HCT116 (cell line): ENCODE measurements around the gene C17orf114.

ENCODE experiments used
- CTCF ChIP-seq, 3 experiments: fragments of 200-600 bp in 1 of 3; sonication (generic) in 1 of 3; IDR thresholded peaks in 2 of 3; conservative IDR thresholded peaks in 1 of 3; 2 replicates each; pipeline ENCODE4 v1.5.1; 2012 to 2017; ENCODE audit warnings: low read depth in 2 of 3, low read length in 2 of 3, antibody characterized with exemption in 1 of 3, borderline replicate concordance in 1 of 3, control low read depth in 1 of 3, mild to moderate bottlenecking in 1 of 3, mixed read lengths in 1 of 3, mixed run types in 1 of 3, moderate library complexity in 1 of 3; ENCODE audit not compliant: insufficient read depth in 1 of 3
- EGR1 ChIP-seq: IDR thresholded peaks from 2 replicates; pipeline ENCODE4 v1.6.1; 2012; ENCODE audit warnings: low read depth
- EZH2 ChIP-seq: fragments of 200-600 bp; sonication (generic); IDR thresholded peaks from 2 replicates; pipeline ENCODE4 v1.6.1; 2017; ENCODE audit warnings: antibody characterized with exemption, mixed run types
- MAX ChIP-seq: IDR thresholded peaks from 2 replicates; pipeline ENCODE4 v1.6.1; 2012
- POLR2A ChIP-seq: IDR thresholded peaks from 2 replicates; pipeline ENCODE4 v1.7.0; 2011; ENCODE audit warnings: borderline replicate concordance; ENCODE audit not compliant: insufficient read depth, insufficient read length; ENCODE audit errors: extremely low read depth
- RAD21 ChIP-seq: IDR thresholded peaks from 2 replicates; pipeline ENCODE4 v1.6.1; 2012; ENCODE audit warnings: low read depth, mild to moderate bottlenecking
- REST ChIP-seq: IDR thresholded peaks from 2 replicates; pipeline ENCODE4 v1.6.1; 2012; ENCODE audit warnings: low read depth
- YY1 ChIP-seq: IDR thresholded peaks from 2 replicates; pipeline ENCODE4 v1.6.1; 2011; ENCODE audit warnings: low read length, low read depth, moderate library complexity, mild to moderate bottlenecking; ENCODE audit not compliant: insufficient replicate concordance; ENCODE audit errors: extremely low read depth
- ZFX ChIP-seq: fragments of 450-650 bp; IDR thresholded peaks from 2 replicates; pipeline ENCODE4 v1.6.1; 2017

GRCh38 chr17:4806456-4806776 is 4.3 kb upstream of the C17orf114 start:
- no peak for TF ChIP-seq CTCF (IDR thresholded peaks at IDR 0.05 in 2 of 3, conservative IDR thresholded peaks at IDR 0.05 in 1 of 3; ENCODE audit: borderline replicate concordance in 1 of 3, insufficient read depth in 1 of 3, low read depth in 2 of 3, low read length in 2 of 3)
- TF ChIP-seq ZFX = no peak
- TF ChIP-seq POLR2A = no peak
- no peak for TF ChIP-seq YY1
- no peak for TF ChIP-seq RAD21
- TF ChIP-seq EZH2 = no peak
- no peak for TF ChIP-seq EGR1
- TF ChIP-seq REST = no peak
- no peak for TF ChIP-seq MAX
